Skin epidermis (tissue), 12 donors: ENCODE data around the gene DEAF1.

ENCODE experiments used
- H3K27ac ChIP-seq, 21 experiments: fragments of 200-600 bp; sonication (generic) in 11 of 21; one replicate each; pipeline ENCODE4 v1.5.0; 2020; ENCODE audit warnings: mild to moderate bottlenecking in 3 of 21, inconsistent platforms in 2 of 21, moderate library complexity in 2 of 21
- H3K4me3 ChIP-seq, 7 experiments: fragments of 200-600 bp; sonication (generic) in 2 of 7; one replicate each; pipeline ENCODE4 v1.5.0; 2020; ENCODE audit warnings: inconsistent platforms in 2 of 7, mild to moderate bottlenecking in 2 of 7, moderate library complexity in 1 of 7

Gene DEAF1

GRCh38 chr11:617912-618682, 76.9 kb downstream of the DEAF1 start:
- no peak overlapping the region for H3K27ac ChIP-seq
- H3K4me3 ChIP-seq, result no peak overlapping the region

GRCh38 chr11:617199-617911, 77.7 kb downstream of the DEAF1 start:
- Histone ChIP-seq H3K27ac (peak overlapping the region in 1 of 21 experiments; percentile 98), H3K4me3 (no peak overlapping the region)

- H3K4me3 ChIP-seq, result peak overlapping the region; percentile 55 to 85 (median 72)
Observed at GRCh38 chr11:616320-617198, 78.5 kb downstream of the DEAF1 start.

GRCh38 chr11:615504-616319, 79.3 kb downstream of the DEAF1 start, which contains the start of gene IRF7:
IRF7 (minus strand) TSS chr11:615950; CDS start chr11:615364, 586 bp downstream.
- peak within 1 kb of the TSS; percentile 55 to 85 (median 72) for H3K4me3 ChIP-seq
- H3K27ac ChIP-seq, result peak within 1 kb of the TSS; percentile 80 to 99 (median 97)

More at GRCh38 chr11:616320-617198, 78.5 kb downstream of the DEAF1 start:
- H3K27ac ChIP-seq, result peak overlapping the region in 20 of 21 experiments; percentile 6 to 99 (median 97)

- H3K4me3 ChIP-seq, result peak overlapping the region; percentile 55 to 85 (median 72)
- H3K27ac ChIP-seq, result peak overlapping the region; percentile 80 to 99 (median 97)
Observed at GRCh38 chr11:614623-615503, 80.2 kb downstream of the DEAF1 start.

GRCh38 chr11:614021-614622, 80.9 kb downstream of the DEAF1 start:
- Histone ChIP-seq H3K4me3 (peak overlapping the region; percentile 55 to 85 (median 72)), H3K27ac (peak overlapping the region in 18 of 21 experiments; percentile 16 to 99 (median 96))

GRCh38 chr11:613369-613968, 81.6 kb downstream of the DEAF1 start:
- Histone ChIP-seq H3K27ac (peak overlapping the region in 16 of 21 experiments; percentile 16 to 99 (median 96)), H3K4me3 (peak overlapping the region in 3 of 7 experiments; percentile 2 to 78 (median 69))

- Histone ChIP-seq H3K27ac (peak overlapping the region in 10 of 21 experiments; percentile 12 to 98 (median 36)), H3K4me3 (no peak overlapping the region)
Observed at GRCh38 chr11:612961-613300, 82.1 kb downstream of the DEAF1 start.

GRCh38 chr11:612201-612960, 82.6 kb downstream of the DEAF1 start:
- H3K4me3 ChIP-seq, result no peak overlapping the region
- H3K27ac ChIP-seq, result peak overlapping the region in 7 of 21 experiments; percentile 12 to 98 (median 29)

- peak overlapping the region in 2 of 21 experiments; percentile 17 to 29 for H3K27ac ChIP-seq
Observed at GRCh38 chr11:611001-611996, 83.7 kb downstream of the DEAF1 start.

GRCh38 chr11:610146-610801, 84.7 kb downstream of the DEAF1 start:
- Histone ChIP-seq H3K27ac (peak overlapping the region in 2 of 21 experiments; percentile 12 to 15), H3K4me3 (no peak overlapping the region)

More at GRCh38 chr11:611001-611996, 83.7 kb downstream of the DEAF1 start:
- no peak overlapping the region for H3K4me3 ChIP-seq

GRCh38 chr11:609341-609811, 85.6 kb downstream of the DEAF1 start:
- Histone ChIP-seq H3K27ac (peak overlapping the region in 1 of 21 experiments; percentile 12), H3K4me3 (no peak overlapping the region)

- Histone ChIP-seq H3K4me3 (no peak overlapping the region), H3K27ac (no peak overlapping the region)
Observed at GRCh38 chr11:608791-609251, 86.2 kb downstream of the DEAF1 start.

- Histone ChIP-seq H3K4me3 (no peak overlapping the region), H3K27ac (no peak overlapping the region)
Observed at GRCh38 chr11:607971-608659, 86.9 kb downstream of the DEAF1 start.
